ENCODE results near the gene SERPINB10.

SERPINB10 gene

GRCh38 chr18:63907664-63908063 lies at the start of gene SERPINB10:
SERPINB10 (plus strand) TSS chr18:63907958; CDS start chr18:63915511, 7,553 bp downstream.
- no peak for DNase-seq

- no peak for DNase-seq
Observed at GRCh38 chr18:63858456-63858855, 49.3 kb upstream of the SERPINB10 start.

GRCh38 chr18:63859781-63860475 lies 47.8 kb upstream of the SERPINB10 start:
- no peak for DNase-seq

GRCh38 chr18:63860531-63860930 lies 47.2 kb upstream of the SERPINB10 start:
- no peak for DNase-seq

- DNase-seq, result no peak
Observed at GRCh38 chr18:63867368-63868125, 40.2 kb upstream of the SERPINB10 start.

- DNase-seq, result no peak
Observed at GRCh38 chr18:63868546-63868945, 39.2 kb upstream of the SERPINB10 start.

GRCh38 chr18:63869374-63869773 lies 38.4 kb upstream of the SERPINB10 start:
- DNase-seq, result no peak

GRCh38 chr18:63869851-63870250 lies 37.9 kb upstream of the SERPINB10 start:
- DNase-seq, result no peak

GRCh38 chr18:63871836-63872235 lies 35.9 kb upstream of the SERPINB10 start:
- no peak for DNase-seq

- DNase-seq, result no peak
Observed at GRCh38 chr18:63872586-63872985, 35.2 kb upstream of the SERPINB10 start.

GRCh38 chr18:63878343-63878742 lies 29.4 kb upstream of the SERPINB10 start:
- DNase-seq, result no peak

GRCh38 chr18:63878925-63879324 lies 28.8 kb upstream of the SERPINB10 start:
- DNase-seq, result no peak

GRCh38 chr18:63879709-63880108 lies 28.0 kb upstream of the SERPINB10 start:
- DNase-seq, result no peak

- no peak for DNase-seq
Observed at GRCh38 chr18:63881851-63882250, 25.9 kb upstream of the SERPINB10 start.

- no peak for DNase-seq
Observed at GRCh38 chr18:63882333-63883141, 25.2 kb upstream of the SERPINB10 start.

GRCh38 chr18:63883617-63884016 lies 24.1 kb upstream of the SERPINB10 start:
- no peak for DNase-seq

- no peak for DNase-seq
Observed at GRCh38 chr18:63887424-63887823, 20.3 kb upstream of the SERPINB10 start, which contains the start of gene SERPINB2. SERPINB2 (plus strand) TSS chr18:63887705; CDS start chr18:63891445, 3,740 bp downstream.

GRCh38 chr18:63888470-63889190 lies 19.1 kb upstream of the SERPINB10 start:
- DNase-seq, result no peak

GRCh38 chr18:63889626-63890025 lies 18.1 kb upstream of the SERPINB10 start:
- no peak for DNase-seq

- no peak for DNase-seq
Observed at GRCh38 chr18:63890237-63890949, 17.4 kb upstream of the SERPINB10 start.

GRCh38 chr18:63890950-63891304 lies 16.8 kb upstream of the SERPINB10 start:
- DNase-seq, result peak; percentile 16

- DNase-seq, result no peak
Observed at GRCh38 chr18:63892566-63892965, 15.2 kb upstream of the SERPINB10 start.
